CD4-positive, alpha-beta T cell treated with Interferon alpha-2 for 1 hour (primary cell): ENCODE data around the gene DEFB110.

ENCODE experiments used
- DNase-seq, 2 donors: peaks; one replicate each; pipeline ENCODE4 v3.0.0-alpha.2; 2020 to 2022

The DEFB110 gene

GRCh38 chr6:50021894-50022293 is at the start of gene DEFB110:
DEFB110 (minus strand) TSS chr6:50021994; CDS start chr6:50021935, 59 bp downstream.
- DNase-seq, result no peak

GRCh38 chr6:50070101-50070500 is 48.3 kb upstream of the DEFB110 start:
- DNase-seq, result no peak

- no peak for DNase-seq
Measured at GRCh38 chr6:50062051-50062450, 40.3 kb upstream of the DEFB110 start.

GRCh38 chr6:50056242-50056641 is 34.4 kb upstream of the DEFB110 start:
- DNase-seq, result no peak

- DNase-seq, result no peak
Measured at GRCh38 chr6:50049829-50050228, 28.0 kb upstream of the DEFB110 start, which contains the start of gene DEFB112. DEFB112 (minus strand) TSS chr6:50049929; CDS start chr6:50049869, 60 bp downstream.

GRCh38 chr6:50047026-50047425 is 25.2 kb upstream of the DEFB110 start:
- DNase-seq, result no peak

- no peak for DNase-seq
Measured at GRCh38 chr6:50030777-50031562, 9.2 kb upstream of the DEFB110 start.

GRCh38 chr6:50030350-50030749 is 8.6 kb upstream of the DEFB110 start:
- DNase-seq, result no peak

GRCh38 chr6:50025258-50025657 is 3.5 kb upstream of the DEFB110 start:
- no peak for DNase-seq

- no peak for DNase-seq
Measured at GRCh38 chr6:50007819-50008218, 14.0 kb downstream of the DEFB110 start.

GRCh38 chr6:50003139-50003538 is 18.7 kb downstream of the DEFB110 start:
- DNase-seq, result no peak

GRCh38 chr6:49995278-49995677 is 26.5 kb downstream of the DEFB110 start:
- no peak for DNase-seq

GRCh38 chr6:49988900-49989299 is 32.9 kb downstream of the DEFB110 start:
- DNase-seq, result no peak

- no peak for DNase-seq
Measured at GRCh38 chr6:49987749-49988148, 34.0 kb downstream of the DEFB110 start.

GRCh38 chr6:49986551-49986950 is 35.2 kb downstream of the DEFB110 start:
- DNase-seq, result no peak

- DNase-seq, result no peak
Measured at GRCh38 chr6:49982046-49982445, 39.7 kb downstream of the DEFB110 start.

- DNase-seq, result no peak
Measured at GRCh38 chr6:49980898-49981297, 40.9 kb downstream of the DEFB110 start.

- no peak for DNase-seq
Measured at GRCh38 chr6:49979584-49979983, 42.2 kb downstream of the DEFB110 start.

GRCh38 chr6:49978332-49979226 is 43.2 kb downstream of the DEFB110 start:
- no peak for DNase-seq

- no peak for DNase-seq
Measured at GRCh38 chr6:49969605-49970004, 52.2 kb downstream of the DEFB110 start, which contains the start of gene DEFB113. DEFB113 (minus strand) TSS chr6:49969625; CDS start chr6:49969625, 0 bp downstream.
